Astrocyte of the cerebellum (primary cell): ENCODE measurements around the gene SHMT2.

Experiments used
- DNase-seq: peaks from one replicate; pipeline ENCODE4 v3.0.0-alpha.2; 2011; ENCODE audit warnings: low read depth
- H3K4me3 ChIP-seq: 2 replicates; pipeline ENCODE4 v1.5.1; 2011; ENCODE audit warnings: mild to moderate bottlenecking, low read depth, low read length, moderate library complexity
- CTCF ChIP-seq: IDR thresholded peaks from 2 replicates; pipeline ENCODE4 v1.5.1; 2012; ENCODE audit warnings: low read length, low read depth, moderate library complexity, mild to moderate bottlenecking; ENCODE audit errors: missing control alignments
- in situ Hi-C: cut with HindIII; loops from 2 replicates; pipeline ENCODE4 v1.10.0; 2017; ENCODE audit warnings: low sequenced_read_pairs

SHMT2 gene

GRCh38 chr12:57207731-57208630 is 21.5 kb upstream of the SHMT2 start:
- in situ Hi-C loops: no loop called here
- no peak overlapping the region for H3K4me3 ChIP-seq
- no peak for TF ChIP-seq CTCF
- no peak for DNase-seq

GRCh38 chr12:57208631-57209282 is 20.8 kb upstream of the SHMT2 start:
- TF ChIP-seq CTCF: no peak
- in situ Hi-C loops: no loop called here
- H3K4me3 ChIP-seq: no peak overlapping the region
- DNase-seq: no peak

DNA sequence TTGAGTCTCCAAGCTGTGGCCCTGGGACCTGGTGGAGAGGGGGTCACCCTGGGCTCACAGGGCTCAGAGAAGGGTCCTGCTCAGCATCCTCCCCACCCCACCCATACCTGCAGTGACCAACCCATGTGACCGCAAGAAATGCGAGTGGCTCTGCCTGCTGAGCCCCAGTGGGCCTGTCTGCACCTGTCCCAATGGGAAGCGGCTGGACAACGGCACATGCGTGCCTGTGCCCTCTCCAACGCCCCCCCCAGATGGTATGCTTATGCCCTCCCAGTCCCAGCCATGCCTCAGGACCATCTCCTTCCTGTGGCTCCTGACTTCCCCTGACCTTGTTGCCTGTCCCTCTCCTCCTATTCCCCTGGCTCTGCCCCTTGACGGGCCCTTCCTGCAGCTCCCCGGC is 19.6 kb upstream of the SHMT2 start:
- H3K4me3 ChIP-seq: no peak overlapping the region
- TF ChIP-seq CTCF: no peak
- DNase-seq: no peak
- in situ Hi-C loops: no loop called here

GRCh38 chr12:57210461-57210860 is 19.1 kb upstream of the SHMT2 start:
- H3K4me3 ChIP-seq: no peak overlapping the region
- DNase-seq: no peak
- in situ Hi-C loops: no loop called here
- no peak for TF ChIP-seq CTCF

GRCh38 chr12:57210926-57211692 is 18.4 kb upstream of the SHMT2 start:
- no peak for DNase-seq
- in situ Hi-C loops: no loop called here
- H3K4me3 ChIP-seq: no peak overlapping the region
- TF ChIP-seq CTCF: no peak
